Common myeloid progenitor, CD34-positive (primary cell): ENCODE measurements around the gene SLC8A1.

Experiments
- CTCF ChIA-PET: fragments of 350-600 bp; sonication (Branson Sonifier 250); formaldehyde crosslinking; loops from one replicate; lab custom pipeline; 2021; ENCODE audit warnings: antibody characterized with exemption; lab: Charles Lee
- POLR2A ChIA-PET: fragments of 350-600 bp; sonication (Branson Sonifier 250); formaldehyde crosslinking; loops from one replicate; lab custom pipeline; 2021; ENCODE audit warnings: antibody characterized with exemption; lab: Charles Lee
- DNase-seq, 3 donors: peaks; one replicate each; pipeline versions ENCODE4 v3.0.0 to v3.0.0-alpha.2; 2013
- H3K27ac ChIP-seq, 2 experiments: 1 replicate in 1 of 2; 2 replicates in 1 of 2; pipeline ENCODE4 v1.7.0; 2013; ENCODE audit warnings: inconsistent platforms in 2 of 2, low read length in 2 of 2, mild to moderate bottlenecking in 2 of 2, low read depth in 1 of 2, moderate library complexity in 1 of 2; ENCODE audit not compliant: severe bottlenecking in 2 of 2, insufficient read depth in 1 of 2, poor library complexity in 1 of 2
- H3K27me3 ChIP-seq, 5 experiments: replicated peaks in 2 of 5; 1 replicate in 3 of 5; 2 replicates in 2 of 5; pipeline versions ENCODE4 v1.6.1 to v1.7.0; 2013; ENCODE audit warnings: low read length in 4 of 5, mild to moderate bottlenecking in 2 of 5, moderate library complexity in 2 of 5, inconsistent platforms in 1 of 5; ENCODE audit not compliant: insufficient read depth in 5 of 5, control insufficient read depth in 4 of 5
- H3K36me3 ChIP-seq, 4 experiments: 1 replicate in 2 of 4; 2 replicates in 2 of 4; pipeline versions ENCODE4 v1.6.1 to v1.7.0; 2013; ENCODE audit warnings: low read length in 3 of 4, control low read depth in 1 of 4, mild to moderate bottlenecking in 1 of 4; ENCODE audit not compliant: control insufficient read depth in 4 of 4, insufficient read depth in 4 of 4
- H3K4me1 ChIP-seq, 4 experiments: 1 replicate in 3 of 4; 2 replicates in 1 of 4; pipeline versions ENCODE4 v1.6.1 to v1.7.1; 2013; ENCODE audit warnings: low read length in 3 of 4, mild to moderate bottlenecking in 3 of 4, control low read depth in 1 of 4, inconsistent platforms in 1 of 4, moderate library complexity in 1 of 4; ENCODE audit not compliant: control insufficient read depth in 4 of 4, insufficient read depth in 4 of 4; ENCODE audit errors: control extremely low read depth in 1 of 4
- H3K4me3 ChIP-seq, 7 experiments: 1 replicate in 4 of 7; 2 replicates in 3 of 7; pipeline versions ENCODE4 v1.5.1 to v1.7.0; 2013; ENCODE audit warnings: mild to moderate bottlenecking in 7 of 7, low read length in 6 of 7, moderate library complexity in 6 of 7, inconsistent platforms in 2 of 7, low read depth in 2 of 7, control low read depth in 1 of 7; ENCODE audit not compliant: insufficient read depth in 4 of 7, control insufficient read depth in 1 of 7; ENCODE audit errors: extremely low read depth in 1 of 7
- H3K9me3 ChIP-seq, 5 experiments: 1 replicate in 4 of 5; 2 replicates in 1 of 5; pipeline versions ENCODE4 v1.6.1 to v1.7.1; 2013; ENCODE audit warnings: low read length in 4 of 5, mild to moderate bottlenecking in 2 of 5, inconsistent platforms in 1 of 5, low read depth in 1 of 5, moderate library complexity in 1 of 5; ENCODE audit not compliant: control insufficient read depth in 4 of 5, insufficient read depth in 2 of 5; ENCODE audit errors: control extremely low read depth in 1 of 5
- WGBS: methylation state at CpG from one replicate; pipeline ENCODE4 v1.1.5; 2013; ENCODE audit not compliant: insufficient coverage; 5-methylcytosine and 5-hydroxymethylcytosine counted together

Gene SLC8A1

GRCh38 chr2:40213619-40214018 is 238.3 kb downstream of the SLC8A1 start:
- H3K4me1 ChIP-seq = peaks cover 0 to 3% (median under 1%) of the 10 kb centered on the region in 4 experiments
- no peaks in the 10 kb centered on the region for H3K9me3 ChIP-seq
- ChIA-PET POLR2A (no interaction called here), CTCF (interaction anchor here (0.9 to 1.1 kb wide), 2 partner anchors 9 to 339 kb away, joined by 3 read pairs; no protein-coding TSS in a partner anchor)
- H3K27me3 ChIP-seq = no peaks in the 10 kb centered on the region
- no peak overlapping the region for H3K4me3 ChIP-seq
- 100% methylated on average over 1 of the region's 3 CpGs for WGBS
- DNase-seq = no peak
- no peaks in the 10 kb centered on the region for H3K36me3 ChIP-seq
- no peak overlapping the region for H3K27ac ChIP-seq

- WGBS = no CpG with 5 or more reads among the region's 1 CpG
Observed at GRCh38 chr2:40213071-40213470, 238.8 kb downstream of the SLC8A1 start.

DNA sequence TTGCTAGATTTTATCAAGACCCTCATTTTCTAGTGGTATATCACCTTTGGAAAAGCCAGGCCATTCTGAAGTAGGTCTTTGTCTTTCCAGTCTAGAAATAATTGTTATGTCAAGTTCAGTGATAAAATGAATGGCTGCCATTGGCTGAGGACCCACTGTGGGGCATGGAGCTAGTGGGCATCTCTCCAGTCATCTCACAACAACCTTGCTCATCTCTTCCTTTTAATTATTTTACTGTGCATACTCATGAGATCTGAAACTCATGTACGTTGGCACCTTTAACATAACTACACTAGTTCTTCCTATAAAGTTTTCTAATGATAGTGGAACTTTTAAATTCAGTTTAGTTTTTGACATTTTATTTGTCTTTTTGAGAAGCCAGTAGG is 240.9 kb downstream of the SLC8A1 start:
- Histone ChIP-seq H3K27ac (no peak overlapping the region), H3K9me3 (no peaks in the 10 kb centered on the region), H3K4me1 (no peaks in the 10 kb centered on the region), H3K4me3 (no peak overlapping the region), H3K36me3 (no peaks in the 10 kb centered on the region), H3K27me3 (no peaks in the 10 kb centered on the region)
- ChIA-PET CTCF (no interaction called here), POLR2A (no interaction called here)
- DNase-seq = no peak
- no CpG with 5 or more reads among the region's 1 CpG for WGBS

More at GRCh38 chr2:40213071-40213470, 238.8 kb downstream of the SLC8A1 start:
- CTCF ChIA-PET = interaction anchor here (0.6 to 1.1 kb wide), 3 partner anchors 8 to 340 kb away, joined by 3 read pairs; no protein-coding TSS in a partner anchor
- H3K4me3 ChIP-seq = no peak overlapping the region
- no peak overlapping the region for H3K27ac ChIP-seq
- H3K36me3 ChIP-seq = no peaks in the 10 kb centered on the region
- peak in 1 of 3 donors; percentile 1 for DNase-seq
- POLR2A ChIA-PET = no interaction called here
- H3K27me3 ChIP-seq = no peaks in the 10 kb centered on the region
- no peaks in the 10 kb centered on the region for H3K4me1 ChIP-seq
- no peaks in the 10 kb centered on the region for H3K9me3 ChIP-seq

- WGBS = 88% methylated on average over 1 of the region's 1 CpG
- H3K4me1 ChIP-seq = no peaks in the 10 kb centered on the region
- no peaks in the 10 kb centered on the region for H3K27me3 ChIP-seq
- no peaks in the 10 kb centered on the region for H3K9me3 ChIP-seq
- no peak overlapping the region for H3K27ac ChIP-seq
- CTCF ChIA-PET = no interaction called here
- H3K36me3 ChIP-seq = no peaks in the 10 kb centered on the region
- no peak for DNase-seq
- no peak overlapping the region for H3K4me3 ChIP-seq
- POLR2A ChIA-PET = no interaction called here
Observed at GRCh38 chr2:40210344-40210967, 241.4 kb downstream of the SLC8A1 start.

DNA sequence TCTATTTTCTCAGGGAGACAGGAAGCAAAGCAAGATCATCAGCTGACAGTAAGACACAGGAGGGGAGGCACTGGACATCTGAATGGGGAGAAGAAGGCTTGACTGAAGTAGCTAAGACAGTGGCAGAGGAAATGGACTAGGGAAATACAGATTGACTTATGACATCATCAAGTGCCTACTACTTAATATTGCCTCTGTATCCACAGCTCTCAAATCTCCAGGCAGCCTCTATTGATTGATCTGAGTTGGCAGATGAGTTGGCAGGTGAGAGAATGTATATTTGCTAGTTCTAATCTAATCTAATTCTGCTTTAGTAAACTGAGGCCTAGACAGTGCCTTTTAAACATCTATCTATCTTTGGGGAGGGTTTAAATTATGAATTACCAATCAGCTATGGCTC is 242.1 kb downstream of the SLC8A1 start:
- Histone ChIP-seq H3K4me3 (no peak overlapping the region), H3K36me3 (no peaks in the 10 kb centered on the region), H3K27ac (no peak overlapping the region), H3K9me3 (no peaks in the 10 kb centered on the region), H3K4me1 (no peaks in the 10 kb centered on the region), H3K27me3 (no peaks in the 10 kb centered on the region)
- no peak for DNase-seq
- ChIA-PET POLR2A (no interaction called here), CTCF (no interaction called here)

DNA sequence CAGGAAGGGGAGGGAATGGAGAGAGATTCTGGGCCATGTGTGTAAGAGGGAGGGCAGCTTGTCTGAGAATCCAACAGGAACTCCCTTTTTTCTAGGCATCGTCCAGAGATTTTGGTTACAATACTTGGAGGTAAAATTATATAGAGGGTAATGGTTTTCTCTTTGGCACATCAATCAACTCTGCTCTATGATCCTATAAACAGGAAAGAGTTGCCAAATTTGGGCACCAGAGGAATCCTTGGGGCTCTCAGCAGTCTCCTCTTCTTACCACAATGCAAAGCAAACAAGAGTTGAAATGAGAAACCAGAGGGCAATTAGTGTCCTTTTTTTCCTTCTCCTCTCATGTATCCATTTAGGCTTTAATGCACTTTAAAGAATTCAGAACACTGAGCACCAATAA is 243.4 kb downstream of the SLC8A1 start:
- Histone ChIP-seq H3K4me1 (no peaks in the 10 kb centered on the region), H3K36me3 (no peaks in the 10 kb centered on the region), H3K27me3 (no peaks in the 10 kb centered on the region), H3K9me3 (no peaks in the 10 kb centered on the region), H3K27ac (no peak overlapping the region), H3K4me3 (no peak overlapping the region)
- CTCF ChIA-PET = no interaction called here
- POLR2A ChIA-PET = no interaction called here
- WGBS = 100% methylated on average over 1 of the region's 1 CpG
- no peak for DNase-seq

DNA sequence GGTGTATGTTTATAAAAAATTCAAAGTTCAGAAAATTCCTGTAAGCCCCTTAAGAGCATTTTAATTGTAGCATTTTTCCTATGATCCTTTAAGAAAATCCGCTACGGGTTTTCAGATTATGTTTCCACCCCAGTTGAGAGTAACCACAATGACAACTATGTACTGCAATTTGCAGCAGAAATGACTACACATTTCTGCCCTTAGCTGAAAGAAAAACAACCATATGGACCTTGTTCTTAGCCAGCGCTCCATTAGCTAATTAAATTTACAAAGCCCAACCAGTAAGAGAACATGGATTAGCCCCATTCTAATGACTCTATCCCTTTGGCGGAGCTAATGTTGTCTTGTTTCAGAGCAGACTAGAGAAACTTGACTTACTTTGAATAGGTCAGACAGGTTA is 247.6 kb downstream of the SLC8A1 start:
- Histone ChIP-seq H3K4me3 (no peak overlapping the region), H3K4me1 (no peaks in the 10 kb centered on the region), H3K36me3 (no peaks in the 10 kb centered on the region), H3K27ac (no peak overlapping the region), H3K9me3 (no peaks in the 10 kb centered on the region), H3K27me3 (no peaks in the 10 kb centered on the region)
- 100% methylated on average over 2 of the region's 4 CpGs for WGBS
- POLR2A ChIA-PET = no interaction called here
- CTCF ChIA-PET = interaction anchor here (0.5 kb wide), 1 partner anchor 154 kb away, joined by 3 read pairs; no protein-coding TSS in a partner anchor
- DNase-seq = no peak
